Cerebellar cortex (tissue), 1 donor: ENCODE data around the gene SART1.
"Not testable (repeated sequence)": the region's sequence is repeated elsewhere in the genome, so short reads cannot be mapped to it uniquely, and the experiment has no call there.

Experiments used
- DNase-seq: peaks from one replicate; pipeline ENCODE4 v3.0.0-alpha.2; 2015; ENCODE audit warnings: low spot score

SART1 gene

DNA sequence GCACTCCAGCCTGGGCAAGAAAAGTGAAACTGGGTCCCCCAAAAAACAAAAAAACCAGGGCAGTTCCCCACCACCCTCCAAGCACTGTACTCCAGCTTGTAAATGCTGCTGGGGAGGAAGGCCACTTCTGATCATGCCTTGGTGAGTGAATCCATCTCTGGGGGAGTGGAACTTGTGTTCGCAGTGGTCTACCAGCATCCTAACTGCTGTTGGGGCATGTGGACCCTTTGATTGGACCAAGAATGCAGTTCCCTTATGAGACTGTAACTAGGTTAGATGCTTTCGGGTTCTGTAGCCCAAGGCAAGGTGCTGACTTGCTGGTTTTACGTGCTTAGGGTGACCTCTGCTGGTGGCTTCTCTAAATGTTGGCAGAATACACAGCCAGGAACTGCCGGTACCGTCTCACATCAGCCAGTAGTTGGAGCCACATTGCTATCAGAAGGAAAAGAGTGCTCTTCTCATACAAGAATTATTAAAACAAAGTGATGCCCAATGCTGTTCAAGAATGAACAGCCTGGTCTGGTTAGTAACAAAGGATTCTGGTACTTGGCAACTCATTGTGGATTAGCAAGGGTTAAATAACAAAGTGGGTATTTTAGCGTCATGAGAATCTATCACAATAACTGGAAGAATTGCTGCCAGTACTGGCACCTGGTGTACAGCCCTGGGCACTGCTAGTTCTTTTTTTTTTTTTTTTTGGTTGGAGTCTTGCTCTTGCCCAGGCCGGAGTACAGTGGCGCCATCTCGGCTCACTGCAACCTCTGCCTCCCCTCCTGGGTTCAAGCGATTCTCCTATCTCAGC, 27.5 kb downstream of the SART1 start:
- peak; percentile 99 for DNase-seq

GRCh38 chr11:65992056-65992455, 30.5 kb downstream of the SART1 start:
- DNase-seq: peak; percentile 79

GRCh38 chr11:65997286-65997685, 35.8 kb downstream of the SART1 start:
- no peak for DNase-seq

DNA sequence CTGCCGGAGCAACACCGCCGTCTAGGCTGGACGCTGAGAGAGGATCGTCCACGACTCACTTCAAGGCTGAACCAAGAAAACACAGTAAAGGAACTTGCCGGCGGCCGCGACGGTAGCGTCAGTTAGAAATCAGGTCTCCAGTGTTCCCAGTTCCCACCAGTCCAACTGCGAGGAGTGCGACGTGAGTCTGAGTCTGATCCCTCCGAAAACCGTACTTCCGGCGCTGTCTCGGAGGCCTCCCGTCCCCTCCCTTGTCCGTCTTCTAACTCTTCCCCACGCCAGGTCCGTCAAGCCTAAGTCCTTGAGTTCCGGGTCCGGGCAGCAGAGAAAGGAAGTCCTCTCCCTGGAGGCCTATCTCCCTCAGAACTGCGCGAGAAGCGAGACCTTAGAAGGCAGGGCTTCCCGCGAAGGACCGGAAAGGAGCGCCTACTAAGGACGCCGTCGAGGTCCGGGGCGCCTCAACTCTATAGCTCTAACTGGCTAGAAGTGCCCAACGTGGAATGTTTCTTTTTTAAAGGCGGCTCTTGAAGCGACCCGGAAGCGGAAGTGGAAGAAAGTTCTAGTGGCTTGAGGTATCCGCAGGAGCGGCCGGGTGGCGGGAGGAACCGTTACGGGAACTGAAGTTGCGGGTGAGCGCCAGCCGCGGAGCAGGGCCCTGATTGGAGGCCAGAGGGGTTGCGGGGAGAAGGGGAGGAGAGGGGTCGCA, 40.6 kb downstream of the SART1 start, which contains the start of the genes BANF1 and EIF1AD:
TSS of gene BANF1 (plus strand) at position 562 of the 706 bp plus-strand sequence. CDS start 748 bp downstream, outside the sequence.
TSS of gene EIF1AD (minus strand) at position 216 of the 706 bp plus-strand sequence. CDS start 1,768 bp downstream, outside the sequence.
- peak; percentile 98 for DNase-seq

GRCh38 chr11:66002648-66003225, 41.2 kb downstream of the SART1 start:
- DNase-seq: peak; percentile 62

DNA sequence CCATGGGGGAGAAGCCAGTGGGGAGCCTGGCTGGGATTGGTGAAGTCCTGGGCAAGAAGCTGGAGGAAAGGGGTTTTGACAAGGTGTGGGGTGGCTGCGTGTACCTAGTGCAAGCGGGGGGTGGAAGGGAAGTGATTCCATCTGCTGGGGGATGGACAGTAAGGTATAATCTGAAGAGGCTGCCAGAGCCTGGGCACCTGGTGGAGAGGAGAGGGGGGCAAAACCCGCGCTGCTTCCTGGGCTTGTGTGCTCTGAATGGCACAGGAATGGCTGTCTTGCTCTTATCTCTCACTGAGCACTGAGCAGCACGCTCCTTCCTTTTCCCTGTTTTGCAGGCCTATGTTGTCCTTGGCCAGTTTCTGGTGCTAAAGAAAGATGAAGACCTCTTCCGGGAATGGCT, 41.8 kb downstream of the SART1 start:
- no peak for DNase-seq

GRCh38 chr11:66004186-66004585, 42.7 kb downstream of the SART1 start:
- no peak for DNase-seq

GRCh38 chr11:66006134-66006890, 44.8 kb downstream of the SART1 start:
- no peak for DNase-seq

GRCh38 chr11:66006891-66007176, 45.3 kb downstream of the SART1 start:
- DNase-seq: no peak

GRCh38 chr11:66007201-66007634, 45.7 kb downstream of the SART1 start:
- DNase-seq: no peak

- no peak for DNase-seq
Measured at GRCh38 chr11:66008095-66008467, 46.5 kb downstream of the SART1 start.

DNA sequence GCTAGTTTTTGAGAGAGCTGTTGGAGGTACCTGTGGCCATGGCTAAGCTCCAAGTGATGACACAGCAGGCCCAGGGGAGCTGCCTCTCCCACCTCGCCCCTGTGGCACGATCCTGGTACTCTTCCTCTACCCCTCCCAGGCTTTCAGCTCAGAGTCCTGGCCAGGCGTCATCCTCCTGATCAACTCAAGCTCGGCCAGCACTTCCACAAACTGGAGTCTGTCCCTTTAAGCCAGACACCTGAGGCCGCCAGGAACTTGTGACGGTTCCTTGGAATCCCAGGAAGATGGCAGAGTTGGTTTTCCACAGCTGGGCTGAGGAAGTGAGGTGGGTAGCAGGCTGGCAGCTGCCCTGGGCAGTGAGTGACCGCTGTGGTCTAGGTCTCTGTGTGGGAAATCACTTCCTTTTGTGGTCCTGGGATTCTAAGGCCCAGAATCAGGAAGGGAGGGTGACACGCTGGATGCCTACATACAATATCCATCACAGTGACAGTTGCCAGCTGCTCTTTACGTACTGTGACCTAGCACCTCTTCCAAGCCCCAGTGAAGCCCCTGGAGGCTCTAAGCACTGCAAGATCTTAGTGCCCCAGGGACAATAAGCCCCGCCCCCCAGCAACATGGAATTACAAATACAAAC, 47.1 kb downstream of the SART1 start:
- DNase-seq: no peak

GRCh38 chr11:66010036-66010435, 48.5 kb downstream of the SART1 start:
- not testable (repeated sequence) for DNase-seq

GRCh38 chr11:66011239-66011784, 49.8 kb downstream of the SART1 start:
- no peak for DNase-seq

GRCh38 chr11:66011785-66012303, 50.3 kb downstream of the SART1 start, which contains the start of gene CST6:
Gene CST6, plus strand, starts transcription at chr11:66012008. Its CDS starts 37 bp downstream, at chr11:66012045.
- DNase-seq: no peak

GRCh38 chr11:66012371-66012945, 50.9 kb downstream of the SART1 start:
- no peak for DNase-seq

DNA sequence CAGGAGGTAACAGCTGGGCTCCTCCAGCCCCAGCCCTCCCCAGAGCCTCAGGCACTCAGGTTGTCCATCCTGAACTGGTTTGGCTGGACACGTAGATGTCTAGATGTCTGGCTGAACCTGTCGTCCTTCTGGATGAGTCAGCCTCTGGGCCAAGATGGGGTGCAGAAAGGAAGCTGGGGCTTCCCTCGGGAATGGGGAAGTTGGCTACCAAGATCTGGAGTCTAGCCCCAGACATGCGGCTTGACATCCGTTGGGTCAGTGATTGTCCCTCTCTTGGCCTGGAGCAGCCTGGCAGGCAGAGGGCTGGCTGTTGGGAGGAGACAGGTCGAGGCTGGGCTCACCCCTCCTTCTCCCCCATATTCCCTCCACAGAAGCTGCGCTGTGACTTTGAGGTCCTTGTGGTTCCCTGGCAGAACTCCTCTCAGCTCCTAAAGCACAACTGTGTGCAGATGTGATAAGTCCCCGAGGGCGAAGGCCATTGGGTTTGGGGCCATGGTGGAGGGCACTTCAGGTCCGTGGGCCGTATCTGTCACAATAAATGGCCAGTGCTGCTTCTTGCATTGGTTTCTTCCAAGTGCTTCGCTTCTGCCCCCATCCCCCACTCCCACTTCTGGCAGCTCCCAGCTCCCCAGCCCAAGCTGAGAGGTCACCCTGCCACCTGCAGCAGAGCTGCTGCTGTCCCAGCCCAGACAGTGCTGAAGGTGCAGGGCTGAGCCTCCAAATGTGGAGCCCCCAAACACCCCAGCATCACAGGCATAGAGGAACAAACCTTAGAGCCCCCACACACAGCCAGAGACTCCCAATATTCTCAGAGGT, 51.6 kb downstream of the SART1 start:
- DNase-seq: no peak

DNA sequence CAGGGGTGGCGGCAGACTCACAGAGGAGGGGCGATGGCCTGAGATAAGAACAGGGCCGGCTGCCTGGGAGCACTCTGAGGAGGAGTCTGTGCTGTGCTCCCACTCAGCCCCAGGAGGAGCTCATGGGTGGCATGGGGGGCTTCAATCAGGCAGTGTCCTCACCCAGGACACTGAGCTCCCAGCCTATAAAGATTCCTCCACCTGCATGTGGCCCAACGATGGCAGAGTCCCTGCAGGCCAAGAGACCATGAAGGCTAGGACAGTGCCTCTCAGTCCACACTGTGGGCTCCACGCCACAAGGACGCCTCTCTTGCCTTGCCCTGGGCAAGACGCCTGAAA, 52.2 kb downstream of the SART1 start:
- no peak for DNase-seq

DNA sequence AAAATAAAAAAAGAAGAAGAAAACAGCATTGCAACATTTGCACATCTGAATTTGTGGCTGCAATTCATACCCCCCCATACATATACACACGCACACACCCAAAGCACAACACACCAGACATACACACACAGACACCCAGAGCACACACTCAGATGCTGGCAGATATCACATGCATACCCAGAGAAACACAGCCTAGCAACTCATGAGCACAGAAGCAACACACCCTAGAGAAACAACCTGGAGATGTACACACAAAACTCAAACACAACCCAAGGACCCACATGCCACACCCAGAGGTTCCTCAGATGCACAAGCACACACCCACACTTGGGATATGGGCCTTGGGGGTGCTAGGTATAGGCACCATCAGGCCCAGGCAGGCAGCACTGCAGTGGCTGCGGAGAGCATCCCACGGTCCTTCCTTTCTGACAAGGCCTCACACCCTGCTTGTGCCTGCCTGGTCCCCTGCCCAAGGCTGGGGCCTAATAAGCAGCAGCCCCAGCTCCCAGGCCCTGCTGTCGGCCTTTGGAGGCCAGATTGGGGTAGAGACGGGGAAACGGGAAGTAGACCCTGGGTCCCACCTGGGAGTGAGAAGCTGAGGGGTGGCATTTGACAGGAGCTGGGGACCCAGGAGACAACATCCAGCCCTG, 53.4 kb downstream of the SART1 start:
- DNase-seq: no peak
